CD8-positive, alpha-beta memory T cell (primary cell): ENCODE results near the gene SPAG6. TPM values are rescaled to one million over a fixed set of nuclear protein-coding genes. Genes with fewer than 3 reads are reported as not detected.

ENCODE experiments used
- CTCF ChIA-PET: fragments of 350-600 bp; sonication (Branson Sonifier 250); formaldehyde crosslinking; loops from one replicate; lab custom pipeline; 2021; ENCODE audit warnings: antibody characterized with exemption; lab: Charles Lee
- POLR2A ChIA-PET: fragments of 350-600 bp; sonication (Branson Sonifier 250); formaldehyde crosslinking; loops from one replicate; lab custom pipeline; 2021; ENCODE audit warnings: antibody characterized with exemption; lab: Charles Lee
- DNase-seq, 5 donors: peaks; one replicate each; pipeline versions ENCODE4 v3.0.0 to v3.0.0-alpha.2; 2020 to 2022; ENCODE audit warnings: mixed read lengths in 1 of 5
- H3K27ac ChIP-seq: one replicate; pipeline ENCODE4 v1.7.0; 2013; ENCODE audit warnings: low read depth, mild to moderate bottlenecking, low read length, moderate library complexity
- H3K27me3 ChIP-seq: 2 replicates; pipeline ENCODE4 v1.7.0; 2013; ENCODE audit warnings: low read length, mild to moderate bottlenecking; ENCODE audit not compliant: insufficient read depth, poor library complexity, severe bottlenecking
- H3K36me3 ChIP-seq: 2 replicates; pipeline ENCODE4 v1.7.0; 2013; ENCODE audit warnings: mild to moderate bottlenecking, low read length, moderate library complexity; ENCODE audit not compliant: insufficient read depth
- H3K4me1 ChIP-seq: 2 replicates; pipeline ENCODE4 v1.7.0; 2013; ENCODE audit warnings: mild to moderate bottlenecking, low read length, moderate library complexity; ENCODE audit not compliant: insufficient read depth
- H3K4me3 ChIP-seq: 2 replicates; pipeline ENCODE4 v1.7.0; 2013; ENCODE audit warnings: mild to moderate bottlenecking, low read length
- H3K9me3 ChIP-seq: 2 replicates; pipeline ENCODE4 v1.7.0; 2013; ENCODE audit warnings: mild to moderate bottlenecking, low read length
- H3K27ac Mint-ChIP-seq, 8 donors: one replicate each; pipeline ENCODE4 v1.8.0; 2020 to 2021; ENCODE audit warnings: mixed read lengths in 8 of 8, mild to moderate bottlenecking in 6 of 8, inconsistent platforms in 3 of 8, moderate library complexity in 3 of 8
- H3K27me3 Mint-ChIP-seq, 2 donors: one replicate each; pipeline ENCODE4 v1.8.0; 2020 to 2021; ENCODE audit warnings: mixed read lengths in 2 of 2, mild to moderate bottlenecking in 1 of 2, moderate library complexity in 1 of 2
- H3K36me3 Mint-ChIP-seq, 3 donors: one replicate each; pipeline ENCODE4 v1.8.0; 2020 to 2021; ENCODE audit warnings: mixed read lengths in 3 of 3, inconsistent platforms in 1 of 3, mild to moderate bottlenecking in 1 of 3
- H3K4me1 Mint-ChIP-seq, 3 donors: one replicate each; pipeline ENCODE4 v1.8.0; 2020 to 2021; ENCODE audit warnings: mixed read lengths in 3 of 3, inconsistent platforms in 1 of 3, mild to moderate bottlenecking in 1 of 3
- H3K4me3 Mint-ChIP-seq, 7 donors: one replicate each; pipeline ENCODE4 v1.8.0; 2020 to 2021; ENCODE audit warnings: mixed read lengths in 7 of 7, mild to moderate bottlenecking in 6 of 7, moderate library complexity in 4 of 7, inconsistent platforms in 2 of 7
- H3K9me3 Mint-ChIP-seq, 5 donors: one replicate each; pipeline ENCODE4 v1.8.0; 2020 to 2022; ENCODE audit warnings: mixed read lengths in 5 of 5, mild to moderate bottlenecking in 3 of 5, moderate library complexity in 2 of 5, inconsistent platforms in 1 of 5
- polyA plus RNA-seq: library from polyadenylated mRNA; unstranded; fragments of 300-500 nt; fragmentation: Illumina TruSeq; gene quantifications from one replicate; pipeline ENCODE4 v1.2.3, GENCODE V29; 2021
- total RNA-seq, 2 experiments: library from RNA; stranded (reverse); gene quantifications; one replicate each; pipeline ENCODE4 v1.2.3, GENCODE V29; 2021

Gene SPAG6
- total and polyA plus RNA-seq, 3 experiments from 2014 or later = 0.22 TPM; not detected in 2

DNA sequence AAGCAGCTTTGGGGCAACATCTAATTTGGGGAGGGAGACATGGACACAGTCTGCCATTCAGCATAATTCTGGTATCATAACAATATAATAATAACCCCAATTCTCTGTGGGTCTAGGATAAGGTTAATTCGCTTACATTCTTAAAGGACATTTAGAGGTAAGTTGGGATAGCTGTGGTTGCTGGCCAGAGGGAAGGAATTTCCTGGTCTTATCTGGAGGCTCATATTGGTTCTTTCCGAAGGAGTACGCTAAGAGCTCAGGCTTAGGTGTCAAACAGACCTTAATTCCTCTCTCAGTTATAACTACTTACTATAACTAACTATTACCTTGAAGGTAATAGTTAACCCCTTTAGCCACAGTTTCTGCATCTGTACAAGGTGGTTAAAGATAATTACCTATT, 68.8 kb downstream of the SPAG6 start:
- no peak overlapping the region for H3K4me3 Mint-ChIP-seq
- DNase-seq = no peak
- ChIA-PET CTCF (no interaction called here), POLR2A (no interaction called here)
- H3K4me3 ChIP-seq = no peak overlapping the region
- H3K9me3 Mint-ChIP-seq = no peaks in the 10 kb centered on the region
- H3K36me3 ChIP-seq = no peaks in the 10 kb centered on the region
- no peak overlapping the region for H3K27ac ChIP-seq
- H3K27me3 ChIP-seq = no peaks in the 10 kb centered on the region
- no peaks in the 10 kb centered on the region for H3K4me1 ChIP-seq
- no peaks in the 10 kb centered on the region for H3K9me3 ChIP-seq
- H3K27ac Mint-ChIP-seq = no peak overlapping the region
- H3K27me3 Mint-ChIP-seq = peaks cover 12 to 26% of the 10 kb centered on the region in 2 donors
- no peaks in the 10 kb centered on the region for H3K36me3 Mint-ChIP-seq
- no peaks in the 10 kb centered on the region for H3K4me1 Mint-ChIP-seq

DNA sequence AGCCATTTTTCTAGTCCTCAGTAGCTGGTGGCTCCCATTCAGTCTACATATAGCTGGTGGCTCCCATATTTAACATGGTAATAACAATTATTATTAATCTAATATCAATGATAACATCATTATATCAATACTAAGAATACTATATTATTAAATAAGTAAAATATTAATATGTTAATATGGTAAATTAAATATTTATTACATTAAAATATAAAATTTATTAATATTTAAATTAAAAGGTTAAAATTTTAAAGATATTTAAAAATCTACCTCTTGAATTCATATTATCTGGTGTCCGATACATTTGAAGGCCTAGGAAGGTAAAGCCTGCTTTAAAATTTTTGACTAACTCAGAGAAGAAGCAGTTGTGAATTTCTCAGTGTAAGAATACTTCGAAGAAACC, 69.8 kb downstream of the SPAG6 start:
- no peaks in the 10 kb centered on the region for H3K4me1 Mint-ChIP-seq

DNA sequence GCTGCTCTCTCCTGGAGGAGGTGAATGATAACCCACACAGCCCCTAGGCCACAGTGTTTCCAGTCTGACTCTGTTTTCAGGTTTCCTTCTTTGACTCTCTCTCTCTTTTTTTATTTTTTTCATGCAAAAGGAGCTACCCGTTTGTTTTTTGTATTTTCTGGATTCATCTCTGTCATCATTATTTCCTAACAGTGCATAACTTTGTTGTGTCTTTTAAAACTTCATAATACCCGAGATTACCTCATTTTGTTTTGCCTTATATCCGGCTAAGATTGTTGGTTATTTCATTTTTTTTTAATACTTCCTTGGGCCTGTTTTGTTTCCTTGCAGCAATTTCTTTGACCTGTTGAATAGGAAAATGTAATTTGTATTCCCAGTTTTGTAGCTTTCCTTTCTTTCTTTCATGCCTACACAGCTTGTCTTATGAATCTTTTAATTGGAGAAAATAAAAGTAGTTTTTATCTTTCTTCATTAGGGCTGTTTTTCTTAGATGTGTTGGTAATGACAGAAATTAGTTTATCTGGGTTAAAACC, 72.5 kb downstream of the SPAG6 start:
- ChIA-PET POLR2A (interaction anchor here (1.3 kb wide), 1 partner anchor 19 kb away, joined by 4 read pairs; no protein-coding TSS in a partner anchor), CTCF (interaction anchor here (0.9 kb wide), 1 partner anchor 19 kb away, joined by 4 read pairs; no protein-coding TSS in a partner anchor)
- H3K27me3 ChIP-seq = no peaks in the 10 kb centered on the region
- DNase-seq = no peak
- Mint-ChIP-seq H3K4me1 (no peaks in the 10 kb centered on the region), H3K4me3 (no peak overlapping the region), H3K27ac (no peak overlapping the region), H3K27me3 (peaks cover 9 to 10% of the 10 kb centered on the region in 2 donors), H3K9me3 (no peaks in the 10 kb centered on the region), H3K36me3 (no peaks in the 10 kb centered on the region)
- no peaks in the 10 kb centered on the region for H3K9me3 ChIP-seq
- no peak overlapping the region for H3K4me3 ChIP-seq
- H3K4me1 ChIP-seq = no peaks in the 10 kb centered on the region
- H3K36me3 ChIP-seq = no peaks in the 10 kb centered on the region
- no peak overlapping the region for H3K27ac ChIP-seq

More for the DNA sequence above, 69.8 kb downstream of the SPAG6 start:
- Mint-ChIP-seq H3K36me3 (no peaks in the 10 kb centered on the region), H3K27me3 (peaks cover 9 to 22% of the 10 kb centered on the region in 2 donors), H3K9me3 (no peaks in the 10 kb centered on the region), H3K4me3 (no peak overlapping the region), H3K27ac (no peak overlapping the region)
- Histone ChIP-seq H3K27ac (no peak overlapping the region), H3K27me3 (no peaks in the 10 kb centered on the region), H3K4me1 (no peaks in the 10 kb centered on the region), H3K36me3 (no peaks in the 10 kb centered on the region), H3K9me3 (no peaks in the 10 kb centered on the region), H3K4me3 (no peak overlapping the region)
- ChIA-PET CTCF (no interaction called here), POLR2A (no interaction called here)
- DNase-seq = no peak

DNA sequence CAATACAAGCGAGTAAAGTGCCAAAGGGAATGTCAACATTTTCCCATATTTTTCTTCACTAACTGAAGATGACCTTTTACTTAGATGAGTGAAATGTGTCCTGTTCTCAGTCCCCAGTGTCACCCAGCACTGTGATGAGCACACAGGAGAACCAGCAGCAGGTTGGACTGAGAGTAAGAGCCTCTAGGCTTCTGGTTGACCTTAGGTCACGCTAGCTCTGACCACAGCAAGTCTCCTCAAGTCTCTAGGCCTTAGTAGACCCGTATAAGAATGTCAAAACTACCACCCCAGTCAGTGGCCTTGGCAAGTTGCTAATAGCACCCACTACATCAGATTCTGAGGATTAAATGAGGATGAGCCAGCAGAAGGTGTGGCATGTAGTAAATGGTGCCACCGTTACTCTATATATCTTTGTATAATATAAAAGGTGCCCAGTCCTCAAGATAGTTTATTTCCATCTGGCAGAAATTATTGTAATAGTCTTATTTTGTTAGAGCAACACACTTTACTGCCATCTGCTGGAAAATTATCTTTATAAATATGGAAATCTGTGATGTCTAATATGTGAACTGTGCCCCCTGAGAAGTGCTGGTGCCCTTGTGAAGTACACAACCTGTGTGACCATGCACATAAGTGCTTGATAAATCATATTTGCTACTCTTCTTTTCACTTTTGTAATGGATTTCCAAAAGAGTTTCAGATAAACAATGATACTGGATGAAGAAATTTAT, 75.7 kb downstream of the SPAG6 start:
- no peak overlapping the region for H3K27ac Mint-ChIP-seq
- CTCF ChIA-PET = no interaction called here
- POLR2A ChIA-PET = no interaction called here
- H3K4me1 Mint-ChIP-seq = no peaks in the 10 kb centered on the region
- H3K27me3 Mint-ChIP-seq = peaks cover 3 to 5% of the 10 kb centered on the region in 2 donors
- DNase-seq = no peak
- no peak overlapping the region for H3K4me3 ChIP-seq
- H3K4me3 Mint-ChIP-seq = no peak overlapping the region
- H3K9me3 Mint-ChIP-seq = no peaks in the 10 kb centered on the region
- no peaks in the 10 kb centered on the region for H3K36me3 Mint-ChIP-seq
- no peaks in the 10 kb centered on the region for H3K36me3 ChIP-seq
- no peaks in the 10 kb centered on the region for H3K4me1 ChIP-seq
- no peaks in the 10 kb centered on the region for H3K27me3 ChIP-seq
- H3K9me3 ChIP-seq = no peaks in the 10 kb centered on the region
- no peak overlapping the region for H3K27ac ChIP-seq

DNA sequence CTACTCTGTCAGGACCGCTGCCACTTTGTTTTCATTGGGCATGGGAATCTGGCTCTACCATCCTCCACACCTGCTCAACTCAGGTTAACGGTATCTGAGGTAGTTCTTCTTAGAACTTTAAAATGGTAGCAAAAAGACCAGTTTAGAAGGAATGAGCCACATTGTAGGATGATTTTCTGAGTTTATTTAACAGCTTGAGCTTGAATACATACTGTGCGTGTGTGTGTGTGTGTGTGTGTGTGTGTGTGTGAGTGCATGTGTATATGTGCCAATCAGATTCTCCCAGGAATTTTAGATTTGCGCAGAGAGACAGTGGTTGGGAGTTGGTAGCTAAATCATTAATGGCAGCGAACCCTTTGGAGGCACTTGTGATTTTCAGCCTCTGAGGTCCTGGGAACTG, 81.4 kb downstream of the SPAG6 start:
- Histone ChIP-seq H3K36me3 (no peaks in the 10 kb centered on the region), H3K4me1 (no peaks in the 10 kb centered on the region), H3K9me3 (no peaks in the 10 kb centered on the region), H3K27ac (no peak overlapping the region), H3K27me3 (peaks cover 5% of the 10 kb centered on the region), H3K4me3 (no peak overlapping the region)
- Mint-ChIP-seq H3K4me3 (no peak overlapping the region), H3K27ac (no peak overlapping the region), H3K36me3 (no peaks in the 10 kb centered on the region), H3K27me3 (peaks cover 19 to 29% of the 10 kb centered on the region in 2 donors), H3K9me3 (no peaks in the 10 kb centered on the region), H3K4me1 (peaks cover 5 to 9% (median 8%) of the 10 kb centered on the region in 3 donors)
- ChIA-PET POLR2A (no interaction called here), CTCF (no interaction called here)
- no peak for DNase-seq

DNA sequence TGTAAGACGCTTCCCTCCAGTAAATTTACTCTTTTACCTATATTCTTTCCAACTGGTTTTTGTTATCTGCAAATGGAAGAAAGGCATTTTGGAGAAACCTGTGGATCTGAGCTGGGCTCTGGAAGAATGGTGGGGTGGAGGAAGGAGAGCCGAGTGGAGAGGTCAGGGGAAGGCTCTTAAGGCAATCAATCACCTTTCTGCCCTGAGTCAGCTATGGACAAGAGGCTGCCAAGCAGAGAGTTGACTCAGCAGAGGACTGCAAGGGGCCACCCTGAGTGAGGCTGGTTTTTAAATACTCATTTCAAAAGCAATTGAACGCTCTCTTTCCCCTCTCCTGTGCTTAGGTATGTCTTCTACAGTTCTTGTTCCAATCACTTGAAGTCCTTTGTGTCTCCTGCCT, 81.8 kb downstream of the SPAG6 start:
- H3K4me1 ChIP-seq = no peaks in the 10 kb centered on the region
- no peak for DNase-seq
- no peak overlapping the region for H3K4me3 ChIP-seq
- no peaks in the 10 kb centered on the region for H3K9me3 Mint-ChIP-seq
- CTCF ChIA-PET = no interaction called here
- no peaks in the 10 kb centered on the region for H3K9me3 ChIP-seq
- peaks cover 5 to 9% (median 8%) of the 10 kb centered on the region in 3 donors for H3K4me1 Mint-ChIP-seq
- H3K36me3 ChIP-seq = no peaks in the 10 kb centered on the region
- no peaks in the 10 kb centered on the region for H3K36me3 Mint-ChIP-seq
- POLR2A ChIA-PET = no interaction called here
- peaks cover 5% of the 10 kb centered on the region for H3K27me3 ChIP-seq
- H3K27me3 Mint-ChIP-seq = peaks cover 19 to 32% of the 10 kb centered on the region in 2 donors
- no peak overlapping the region for H3K27ac Mint-ChIP-seq
- no peak overlapping the region for H3K27ac ChIP-seq
- H3K4me3 Mint-ChIP-seq = no peak overlapping the region

DNA sequence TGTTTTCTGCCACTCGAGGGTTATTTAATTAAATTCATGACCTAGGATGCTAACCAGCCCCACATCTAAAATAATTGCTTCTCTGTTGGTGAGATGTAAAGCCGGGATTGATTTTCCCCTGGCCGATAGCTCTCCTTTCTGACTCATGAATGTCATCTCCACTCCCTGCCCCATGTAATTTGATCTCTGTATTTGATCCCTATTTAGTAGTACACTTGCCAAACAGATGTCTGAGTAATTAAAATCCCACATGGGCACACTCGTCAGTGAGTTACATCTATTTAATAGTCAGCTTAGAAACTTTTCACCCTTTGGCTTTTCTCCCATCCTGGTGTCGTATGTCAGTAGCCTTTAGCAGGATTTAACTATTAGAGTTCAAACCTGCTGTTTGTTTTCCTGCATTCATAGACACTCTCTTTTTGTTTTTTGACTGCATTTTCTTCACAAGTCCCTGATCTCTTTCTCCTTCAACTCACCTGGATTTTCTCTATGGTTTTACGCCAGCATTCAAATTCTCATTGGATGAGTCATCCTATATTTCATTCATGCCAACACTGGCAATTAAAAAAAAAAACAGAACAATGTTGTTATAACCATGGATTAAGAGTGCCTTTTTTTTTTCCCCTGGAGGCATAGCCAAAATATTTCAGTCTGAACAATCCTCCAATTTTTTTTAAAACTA, 82.7 kb downstream of the SPAG6 start:
- peaks cover 22 to 33% of the 10 kb centered on the region in 2 donors for H3K27me3 Mint-ChIP-seq
- POLR2A ChIA-PET = no interaction called here
- H3K9me3 ChIP-seq = no peaks in the 10 kb centered on the region

DNA sequence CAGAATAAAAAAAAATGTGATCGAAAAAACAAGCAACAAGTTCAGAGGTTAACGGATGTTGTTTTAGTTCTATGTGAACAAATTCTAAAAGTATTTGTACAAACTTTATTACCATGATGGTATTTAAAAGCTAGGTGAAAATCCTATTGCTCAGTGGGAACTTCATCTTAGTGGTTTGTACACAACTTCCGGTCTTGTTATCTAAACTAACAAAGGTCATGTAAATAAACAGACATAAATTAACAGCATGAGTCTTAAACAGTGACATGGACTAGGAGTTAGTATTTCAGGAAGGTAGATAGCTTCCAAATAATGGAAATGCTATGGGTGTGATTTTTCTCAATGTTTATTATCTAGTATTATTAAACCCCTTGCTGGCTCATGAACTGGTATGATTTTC, 83.8 kb downstream of the SPAG6 start:
- H3K4me1 ChIP-seq = no peaks in the 10 kb centered on the region
- H3K9me3 ChIP-seq = no peaks in the 10 kb centered on the region
- no peaks in the 10 kb centered on the region for H3K36me3 ChIP-seq
- ChIA-PET POLR2A (no interaction called here), CTCF (interaction anchor here (0.5 kb wide), 1 partner anchor 470 kb away, joined by 3 read pairs; no protein-coding TSS in a partner anchor)
- H3K9me3 Mint-ChIP-seq = no peaks in the 10 kb centered on the region
- peaks cover 5 to 11% (median 9%) of the 10 kb centered on the region in 3 donors for H3K4me1 Mint-ChIP-seq
- H3K36me3 Mint-ChIP-seq = no peaks in the 10 kb centered on the region
- H3K27ac ChIP-seq = no peak overlapping the region
- H3K27me3 Mint-ChIP-seq = peaks cover 19 to 36% of the 10 kb centered on the region in 2 donors
- no peak for DNase-seq
- H3K27ac Mint-ChIP-seq = no peak overlapping the region
- no peak overlapping the region for H3K4me3 Mint-ChIP-seq
- H3K4me3 ChIP-seq = no peak overlapping the region
- peaks cover 5% of the 10 kb centered on the region for H3K27me3 ChIP-seq

More for the DNA sequence above, 82.7 kb downstream of the SPAG6 start:
- H3K27ac ChIP-seq = no peak overlapping the region
- CTCF ChIA-PET = no interaction called here
- no peaks in the 10 kb centered on the region for H3K36me3 Mint-ChIP-seq
- no peak overlapping the region for H3K4me3 ChIP-seq
- no peaks in the 10 kb centered on the region for H3K9me3 Mint-ChIP-seq
- peaks cover 5% of the 10 kb centered on the region for H3K27me3 ChIP-seq
- no peak for DNase-seq
- peaks cover 5 to 9% (median 8%) of the 10 kb centered on the region in 3 donors for H3K4me1 Mint-ChIP-seq
- H3K27ac Mint-ChIP-seq = no peak overlapping the region
- H3K36me3 ChIP-seq = no peaks in the 10 kb centered on the region
- H3K4me1 ChIP-seq = no peaks in the 10 kb centered on the region
- no peak overlapping the region for H3K4me3 Mint-ChIP-seq
